Posterior vena cava (tissue), 2 donors: Measurements from ENCODE around the gene BANF2. TPM values are rescaled to one million over a fixed set of nuclear protein-coding genes. Genes with fewer than 3 reads are reported as not detected.
"Not testable (repeated sequence)": the region's sequence is repeated elsewhere in the genome, so short reads cannot be mapped to it uniquely, and the experiment has no call there.

Source experiments
- DNase-seq: peaks from one replicate; pipeline ENCODE4 v3.0.0-alpha.2; 2020; ENCODE audit warnings: low spot score
- intact Hi-C, 2 donors: fragments of 100-400 bp; cut with DNase I; formaldehyde crosslinking; loops; one replicate each; pipeline versions ENCODE4 v1.14.1 to v1.14.2; 2022 to 2023
- long read RNA-seq, 2 donors: library from polyadenylated mRNA; unstranded; transcript quantifications; one replicate each; pipeline ENCODE4 v2.0.0, GENCODE V29; 2020 to 2021
- total RNA-seq, 2 donors: library from RNA; stranded (reverse); fragmentation: NEBNext Ultra II Directional; extraction: Animal tissue kit (Norgen Biotek cat#: 25700); gene quantifications; one replicate each; pipeline ENCODE4 v1.2.1, GENCODE V29; 2021
- donor health status: DM: yes; HTN: yes; CAD: no.
- donor health status: DM: yes; HTN: yes; CAD: no.

The BANF2 gene
- not detected for total RNA-seq
- long read RNA-seq, donor 1: 0 reads
- long read RNA-seq, donor 2: 0 reads

GRCh38 chr20:17699931-17700351, at the start of gene BANF2:
TSS of gene BANF2 (plus strand) at chr20:17699966. CDS start at chr20:17725026, 25,060 bp downstream.
- intact Hi-C loops: no loop called here
- DNase-seq: no peak

GRCh38 chr20:17650301-17651128, 49.3 kb upstream of the BANF2 start:
- intact Hi-C loops: no loop called here
- no peak for DNase-seq

GRCh38 chr20:17651129-17651759, 48.5 kb upstream of the BANF2 start:
- intact Hi-C loops: no loop called here
- DNase-seq: no peak

GRCh38 chr20:17651760-17652388, 47.9 kb upstream of the BANF2 start:
- intact Hi-C loops: no loop called here
- no peak for DNase-seq

- intact Hi-C loops: no loop called here
- peak; percentile 67 for DNase-seq
Observed at GRCh38 chr20:17652411-17652810, 47.4 kb upstream of the BANF2 start.

GRCh38 chr20:17653835-17654648, 45.7 kb upstream of the BANF2 start:
- intact Hi-C loops: no loop called here
- DNase-seq: peak; percentile 50

GRCh38 chr20:17654649-17655285, 45.0 kb upstream of the BANF2 start:
- intact Hi-C loops: no loop called here
- DNase-seq: no peak

- no peak for DNase-seq
- intact Hi-C loops: no loop called here
Observed at GRCh38 chr20:17655286-17655651, 44.5 kb upstream of the BANF2 start.

GRCh38 chr20:17655865-17656479, 43.8 kb upstream of the BANF2 start:
- no peak for DNase-seq

GRCh38 chr20:17657079-17657825, 42.5 kb upstream of the BANF2 start:
- no peak for DNase-seq
- intact Hi-C loops: no loop called here

More at GRCh38 chr20:17655865-17656479, 43.8 kb upstream of the BANF2 start:
- intact Hi-C loops: no loop called here

- DNase-seq: no peak
- intact Hi-C loops: no loop called here
Observed at GRCh38 chr20:17657898-17658647, 41.7 kb upstream of the BANF2 start.

GRCh38 chr20:17658648-17658993, 41.1 kb upstream of the BANF2 start:
- intact Hi-C loops: no loop called here

GRCh38 chr20:17659344-17659743, 40.4 kb upstream of the BANF2 start:
- intact Hi-C loops, DNase-seq: not testable (repeated sequence)

More at GRCh38 chr20:17658648-17658993, 41.1 kb upstream of the BANF2 start:
- DNase-seq: no peak

- no peak for DNase-seq
- intact Hi-C loops: no loop called here
Observed at GRCh38 chr20:17659801-17660200, 40.0 kb upstream of the BANF2 start.

- DNase-seq: no peak
Observed at GRCh38 chr20:17660667-17661066, 39.1 kb upstream of the BANF2 start.

GRCh38 chr20:17661121-17661744, 38.5 kb upstream of the BANF2 start:
- DNase-seq: no peak
- intact Hi-C loops: no loop called here

More at GRCh38 chr20:17660667-17661066, 39.1 kb upstream of the BANF2 start:
- intact Hi-C loops: no loop called here
